CD8-positive, alpha-beta memory T cell (primary cell): Measurements from ENCODE around the gene HES1. TPM values are rescaled to one million over a fixed set of nuclear protein-coding genes. Genes with fewer than 3 reads are reported as not detected.
A peak's percentile ranks its signal among the peaks of the same experiment; 100 is the strongest.

ENCODE experiments used
- CTCF ChIA-PET: fragments of 350-600 bp; sonication (Branson Sonifier 250); formaldehyde crosslinking; loops from one replicate; lab custom pipeline; 2021; ENCODE audit warnings: antibody characterized with exemption; lab: Charles Lee
- POLR2A ChIA-PET: fragments of 350-600 bp; sonication (Branson Sonifier 250); formaldehyde crosslinking; loops from one replicate; lab custom pipeline; 2021; ENCODE audit warnings: antibody characterized with exemption; lab: Charles Lee
- DNase-seq, 5 donors: peaks; one replicate each; pipeline versions ENCODE4 v3.0.0 to v3.0.0-alpha.2; 2020 to 2022; ENCODE audit warnings: mixed read lengths in 1 of 5
- H3K27ac ChIP-seq: one replicate; pipeline ENCODE4 v1.7.0; 2013; ENCODE audit warnings: low read depth, mild to moderate bottlenecking, low read length, moderate library complexity
- H3K27me3 ChIP-seq: 2 replicates; pipeline ENCODE4 v1.7.0; 2013; ENCODE audit warnings: low read length, mild to moderate bottlenecking; ENCODE audit not compliant: insufficient read depth, poor library complexity, severe bottlenecking
- H3K36me3 ChIP-seq: 2 replicates; pipeline ENCODE4 v1.7.0; 2013; ENCODE audit warnings: mild to moderate bottlenecking, low read length, moderate library complexity; ENCODE audit not compliant: insufficient read depth
- H3K4me1 ChIP-seq: 2 replicates; pipeline ENCODE4 v1.7.0; 2013; ENCODE audit warnings: mild to moderate bottlenecking, low read length, moderate library complexity; ENCODE audit not compliant: insufficient read depth
- H3K4me3 ChIP-seq: 2 replicates; pipeline ENCODE4 v1.7.0; 2013; ENCODE audit warnings: mild to moderate bottlenecking, low read length
- H3K9me3 ChIP-seq: 2 replicates; pipeline ENCODE4 v1.7.0; 2013; ENCODE audit warnings: mild to moderate bottlenecking, low read length
- H3K27ac Mint-ChIP-seq, 8 donors: one replicate each; pipeline ENCODE4 v1.8.0; 2020 to 2021; ENCODE audit warnings: mixed read lengths in 8 of 8, mild to moderate bottlenecking in 6 of 8, inconsistent platforms in 3 of 8, moderate library complexity in 3 of 8
- H3K27me3 Mint-ChIP-seq, 2 donors: one replicate each; pipeline ENCODE4 v1.8.0; 2020 to 2021; ENCODE audit warnings: mixed read lengths in 2 of 2, mild to moderate bottlenecking in 1 of 2, moderate library complexity in 1 of 2
- H3K36me3 Mint-ChIP-seq, 3 donors: one replicate each; pipeline ENCODE4 v1.8.0; 2020 to 2021; ENCODE audit warnings: mixed read lengths in 3 of 3, inconsistent platforms in 1 of 3, mild to moderate bottlenecking in 1 of 3
- H3K4me1 Mint-ChIP-seq, 3 donors: one replicate each; pipeline ENCODE4 v1.8.0; 2020 to 2021; ENCODE audit warnings: mixed read lengths in 3 of 3, inconsistent platforms in 1 of 3, mild to moderate bottlenecking in 1 of 3
- H3K4me3 Mint-ChIP-seq, 7 donors: one replicate each; pipeline ENCODE4 v1.8.0; 2020 to 2021; ENCODE audit warnings: mixed read lengths in 7 of 7, mild to moderate bottlenecking in 6 of 7, moderate library complexity in 4 of 7, inconsistent platforms in 2 of 7
- H3K9me3 Mint-ChIP-seq, 5 donors: one replicate each; pipeline ENCODE4 v1.8.0; 2020 to 2022; ENCODE audit warnings: mixed read lengths in 5 of 5, mild to moderate bottlenecking in 3 of 5, moderate library complexity in 2 of 5, inconsistent platforms in 1 of 5
- polyA plus RNA-seq: library from polyadenylated mRNA; unstranded; fragments of 300-500 nt; fragmentation: Illumina TruSeq; gene quantifications from one replicate; pipeline ENCODE4 v1.2.3, GENCODE V29; 2021
- total RNA-seq, 2 experiments: library from RNA; stranded (reverse); gene quantifications; one replicate each; pipeline ENCODE4 v1.2.3, GENCODE V29; 2021

The HES1 gene
- total and polyA plus RNA-seq, 3 experiments from 2014 or later: not detected

GRCh38 chr3:194105292-194105691, 30.7 kb upstream of the HES1 start:
- Mint-ChIP-seq H3K9me3 (no peaks in the 10 kb centered on the region), H3K4me1 (peaks cover 4 to 6% (median 5%) of the 10 kb centered on the region in 3 donors), H3K27ac (no peak overlapping the region), H3K36me3 (no peaks in the 10 kb centered on the region), H3K4me3 (no peak overlapping the region), H3K27me3 (peaks cover 5 to 44% of the 10 kb centered on the region in 2 donors)
- CTCF ChIA-PET: no interaction called here
- POLR2A ChIA-PET: no interaction called here
- no peaks in the 10 kb centered on the region for H3K4me1 ChIP-seq
- no peaks in the 10 kb centered on the region for H3K36me3 ChIP-seq
- no peaks in the 10 kb centered on the region for H3K9me3 ChIP-seq
- no peak overlapping the region for H3K27ac ChIP-seq
- H3K27me3 ChIP-seq: no peaks in the 10 kb centered on the region
- H3K4me3 ChIP-seq: no peak overlapping the region
- DNase-seq: no peak

GRCh38 chr3:194107107-194107506, 28.8 kb upstream of the HES1 start:
- H3K27me3 ChIP-seq: no peaks in the 10 kb centered on the region
- DNase-seq: no peak
- H3K4me1 Mint-ChIP-seq: peaks cover 4 to 6% (median 5%) of the 10 kb centered on the region in 3 donors
- no peaks in the 10 kb centered on the region for H3K9me3 ChIP-seq
- H3K36me3 ChIP-seq: no peaks in the 10 kb centered on the region
- ChIA-PET POLR2A (no interaction called here), CTCF (no interaction called here)
- no peaks in the 10 kb centered on the region for H3K9me3 Mint-ChIP-seq
- no peaks in the 10 kb centered on the region for H3K4me1 ChIP-seq
- no peaks in the 10 kb centered on the region for H3K36me3 Mint-ChIP-seq
- no peak overlapping the region for H3K27ac ChIP-seq
- no peak overlapping the region for H3K27ac Mint-ChIP-seq
- H3K4me3 ChIP-seq: no peak overlapping the region
- peaks cover 8 to 38% of the 10 kb centered on the region in 2 donors for H3K27me3 Mint-ChIP-seq
- H3K4me3 Mint-ChIP-seq: no peak overlapping the region

GRCh38 chr3:194109192-194109863, 26.6 kb upstream of the HES1 start:
- H3K27ac Mint-ChIP-seq: peak overlapping the region in 1 of 8 donors; percentile 71
- DNase-seq: no peak
- Histone ChIP-seq H3K36me3 (no peaks in the 10 kb centered on the region), H3K9me3 (no peaks in the 10 kb centered on the region), H3K4me1 (no peaks in the 10 kb centered on the region), H3K27me3 (no peaks in the 10 kb centered on the region), H3K4me3 (no peak overlapping the region), H3K27ac (no peak overlapping the region)
- no peaks in the 10 kb centered on the region for H3K36me3 Mint-ChIP-seq
- peaks cover 8 to 25% of the 10 kb centered on the region in 2 donors for H3K27me3 Mint-ChIP-seq
- ChIA-PET CTCF (no interaction called here), POLR2A (no interaction called here)
- H3K4me1 Mint-ChIP-seq: no peaks in the 10 kb centered on the region
- H3K9me3 Mint-ChIP-seq: no peaks in the 10 kb centered on the region
- no peak overlapping the region for H3K4me3 Mint-ChIP-seq

GRCh38 chr3:194110483-194110882, 25.5 kb upstream of the HES1 start:
- H3K4me3 ChIP-seq: no peak overlapping the region
- Mint-ChIP-seq H3K4me1 (no peaks in the 10 kb centered on the region), H3K27ac (no peak overlapping the region), H3K36me3 (no peaks in the 10 kb centered on the region), H3K27me3 (peaks cover 5 to 25% of the 10 kb centered on the region in 2 donors), H3K9me3 (no peaks in the 10 kb centered on the region), H3K4me3 (no peak overlapping the region)
- H3K27ac ChIP-seq: no peak overlapping the region
- DNase-seq: no peak
- CTCF ChIA-PET: no interaction called here
- no peaks in the 10 kb centered on the region for H3K36me3 ChIP-seq
- no peaks in the 10 kb centered on the region for H3K27me3 ChIP-seq
- H3K9me3 ChIP-seq: no peaks in the 10 kb centered on the region
- POLR2A ChIA-PET: no interaction called here
- H3K4me1 ChIP-seq: no peaks in the 10 kb centered on the region

GRCh38 chr3:194111336-194111735, 24.6 kb upstream of the HES1 start:
- DNase-seq: no peak
- Histone ChIP-seq H3K4me3 (no peak overlapping the region), H3K27me3 (no peaks in the 10 kb centered on the region), H3K9me3 (no peaks in the 10 kb centered on the region), H3K27ac (no peak overlapping the region), H3K36me3 (no peaks in the 10 kb centered on the region), H3K4me1 (no peaks in the 10 kb centered on the region)
- no peak overlapping the region for H3K27ac Mint-ChIP-seq
- H3K9me3 Mint-ChIP-seq: no peaks in the 10 kb centered on the region
- H3K36me3 Mint-ChIP-seq: no peaks in the 10 kb centered on the region
- ChIA-PET POLR2A (no interaction called here), CTCF (no interaction called here)
- H3K4me1 Mint-ChIP-seq: no peaks in the 10 kb centered on the region
- H3K4me3 Mint-ChIP-seq: no peak overlapping the region
- peaks cover 5 to 17% of the 10 kb centered on the region in 2 donors for H3K27me3 Mint-ChIP-seq

- no peak overlapping the region for H3K4me3 Mint-ChIP-seq
- no peak overlapping the region for H3K4me3 ChIP-seq
- H3K4me1 Mint-ChIP-seq: no peaks in the 10 kb centered on the region
- ChIA-PET POLR2A (no interaction called here), CTCF (no interaction called here)
- H3K36me3 Mint-ChIP-seq: no peaks in the 10 kb centered on the region
- no peaks in the 10 kb centered on the region for H3K9me3 ChIP-seq
- no peak for DNase-seq
- H3K4me1 ChIP-seq: no peaks in the 10 kb centered on the region
- no peaks in the 10 kb centered on the region for H3K27me3 ChIP-seq
- H3K27ac ChIP-seq: no peak overlapping the region
- H3K36me3 ChIP-seq: no peaks in the 10 kb centered on the region
- peaks cover 6 to 25% of the 10 kb centered on the region in 2 donors for H3K27me3 Mint-ChIP-seq
- H3K27ac Mint-ChIP-seq: no peak overlapping the region
- no peaks in the 10 kb centered on the region for H3K9me3 Mint-ChIP-seq
Observed at GRCh38 chr3:194112120-194113106, 23.5 kb upstream of the HES1 start.

GRCh38 chr3:194114123-194114522, 21.8 kb upstream of the HES1 start:
- Mint-ChIP-seq H3K9me3 (no peaks in the 10 kb centered on the region), H3K27me3 (peaks cover 6 to 23% of the 10 kb centered on the region in 2 donors), H3K27ac (no peak overlapping the region), H3K4me1 (no peaks in the 10 kb centered on the region), H3K36me3 (no peaks in the 10 kb centered on the region), H3K4me3 (no peak overlapping the region)
- no peak for DNase-seq
- ChIA-PET POLR2A (no interaction called here), CTCF (no interaction called here)
- Histone ChIP-seq H3K27ac (no peak overlapping the region), H3K9me3 (no peaks in the 10 kb centered on the region), H3K4me1 (no peaks in the 10 kb centered on the region), H3K36me3 (no peaks in the 10 kb centered on the region), H3K27me3 (no peaks in the 10 kb centered on the region), H3K4me3 (no peak overlapping the region)

GRCh38 chr3:194117104-194117845, 18.7 kb upstream of the HES1 start:
- no peak for DNase-seq
- Mint-ChIP-seq H3K27ac (no peak overlapping the region), H3K9me3 (no peaks in the 10 kb centered on the region), H3K27me3 (peaks cover 5 to 33% of the 10 kb centered on the region in 2 donors), H3K36me3 (no peaks in the 10 kb centered on the region), H3K4me3 (no peak overlapping the region), H3K4me1 (no peaks in the 10 kb centered on the region)
- no peaks in the 10 kb centered on the region for H3K27me3 ChIP-seq
- no peaks in the 10 kb centered on the region for H3K36me3 ChIP-seq
- H3K27ac ChIP-seq: no peak overlapping the region
- ChIA-PET POLR2A (no interaction called here), CTCF (no interaction called here)
- H3K4me1 ChIP-seq: no peaks in the 10 kb centered on the region
- no peaks in the 10 kb centered on the region for H3K9me3 ChIP-seq
- no peak overlapping the region for H3K4me3 ChIP-seq
